Measurements from ENCODE around the gene RPA1. TPM values are rescaled to one million over a fixed set of nuclear protein-coding genes. Genes with fewer than 3 reads are reported as not detected.
A peak's percentile ranks its signal among the peaks of the same experiment; 100 is the strongest.

The RPA1 gene
- total RNA-seq, 1 donor from 2014 or later: 72.0 TPM

DNA sequence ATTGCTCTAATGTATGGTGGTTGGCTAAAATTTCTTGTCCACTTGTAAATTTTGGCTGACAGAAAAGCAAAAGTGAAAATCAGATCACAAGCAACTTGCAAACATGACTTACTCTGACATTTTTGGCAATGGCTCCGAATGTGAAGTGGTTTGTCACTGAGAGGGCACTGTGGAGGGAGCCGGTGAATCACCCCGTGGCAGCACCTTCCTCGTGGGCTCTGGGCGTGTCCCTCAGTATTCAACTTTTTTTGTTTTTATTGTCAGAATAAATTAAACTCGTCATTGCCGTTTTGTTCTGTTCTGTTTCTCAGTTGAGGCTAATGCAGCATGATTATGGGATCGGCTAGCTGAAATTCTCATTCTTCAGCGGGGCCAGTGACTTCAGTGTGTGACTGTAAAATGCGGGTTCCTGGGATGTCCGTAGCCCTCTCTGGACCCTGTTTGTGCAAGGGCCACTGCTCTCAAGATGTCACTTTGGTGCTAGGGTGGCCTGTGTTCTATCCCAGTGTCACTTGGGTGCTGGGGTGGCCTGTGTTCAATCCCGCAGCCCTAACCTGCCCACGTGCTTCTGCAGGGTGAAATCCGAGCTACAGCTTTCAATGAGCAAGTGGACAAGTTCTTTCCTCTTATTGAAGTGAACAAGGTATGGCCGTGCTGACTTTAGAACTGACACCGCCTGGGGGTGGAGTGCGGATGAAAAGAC, 48.8 kb downstream of the RPA1 start:
- H3K36me3 ChIP-seq: peaks cover 80% of the 10 kb centered on the region
- H3K9me3 ChIP-seq (replicated peaks): no peaks in the 10 kb centered on the region
- DNase-seq: no peak
- intact Hi-C loops (cut with micrococcal nuclease): no loop called here
- TF ChIP-seq, protein P1, sequence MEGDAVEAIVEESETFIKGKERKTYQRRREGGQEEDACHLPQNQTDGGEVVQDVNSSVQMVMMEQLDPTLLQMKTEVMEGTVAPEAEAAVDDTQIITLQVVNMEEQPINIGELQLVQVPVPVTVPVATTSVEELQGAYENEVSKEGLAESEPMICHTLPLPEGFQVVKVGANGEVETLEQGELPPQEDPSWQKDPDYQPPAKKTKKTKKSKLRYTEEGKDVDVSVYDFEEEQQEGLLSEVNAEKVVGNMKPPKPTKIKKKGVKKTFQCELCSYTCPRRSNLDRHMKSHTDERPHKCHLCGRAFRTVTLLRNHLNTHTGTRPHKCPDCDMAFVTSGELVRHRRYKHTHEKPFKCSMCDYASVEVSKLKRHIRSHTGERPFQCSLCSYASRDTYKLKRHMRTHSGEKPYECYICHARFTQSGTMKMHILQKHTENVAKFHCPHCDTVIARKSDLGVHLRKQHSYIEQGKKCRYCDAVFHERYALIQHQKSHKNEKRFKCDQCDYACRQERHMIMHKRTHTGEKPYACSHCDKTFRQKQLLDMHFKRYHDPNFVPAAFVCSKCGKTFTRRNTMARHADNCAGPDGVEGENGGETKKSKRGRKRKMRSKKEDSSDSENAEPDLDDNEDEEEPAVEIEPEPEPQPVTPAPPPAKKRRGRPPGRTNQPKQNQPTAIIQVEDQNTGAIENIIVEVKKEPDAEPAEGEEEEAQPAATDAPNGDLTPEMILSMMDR (IDR thresholded peaks at IDR 0.05; ENCODE audit: borderline replicate concordance): no peak
- H3K27ac ChIP-seq (replicated peaks): no peak overlapping the region
- H3K27me3 ChIP-seq (ENCODE audit: low read depth): no peaks in the 10 kb centered on the region
- H3K4me3 ChIP-seq: no peak overlapping the region
- H3K4me1 ChIP-seq: peaks cover 8% of the 10 kb centered on the region

DNA sequence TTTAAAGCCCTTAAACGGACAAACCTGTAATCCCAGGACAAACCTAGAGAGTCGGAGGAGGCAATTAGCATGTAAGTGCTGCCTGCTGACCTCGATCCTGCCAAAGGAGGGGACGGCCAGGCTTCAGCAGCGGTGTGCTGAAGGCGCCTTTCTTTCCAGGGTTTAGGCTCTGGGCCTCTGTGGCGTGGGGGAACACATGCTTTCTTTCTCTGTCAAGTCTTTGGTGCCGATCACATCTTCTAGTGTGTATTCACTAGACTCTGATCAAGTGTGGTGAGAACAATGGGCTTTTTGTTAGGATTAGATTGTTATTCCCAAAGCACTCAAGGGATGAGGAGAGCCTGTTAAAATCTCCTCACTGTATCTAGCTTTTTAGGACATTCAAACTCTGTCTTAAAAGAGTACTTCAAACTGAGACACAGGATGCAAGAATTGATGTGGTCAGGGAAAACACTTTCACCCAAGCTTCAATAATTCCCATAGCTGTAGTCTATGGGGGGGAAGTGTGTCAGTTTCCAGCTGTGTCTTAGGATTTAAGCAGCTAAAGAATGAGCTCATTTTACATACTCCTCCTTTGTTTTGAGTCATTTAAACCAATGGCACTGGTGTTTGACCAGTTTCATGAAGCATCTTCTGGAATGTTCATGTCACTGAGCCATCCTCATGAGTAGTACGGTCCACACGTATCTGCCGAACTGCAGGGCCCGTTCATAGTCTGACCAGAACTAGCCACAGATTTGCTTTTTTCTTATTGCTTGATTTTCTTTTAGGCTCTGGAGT, 51.2 kb downstream of the RPA1 start:
- Histone ChIP-seq H3K4me1 (peaks cover 8% of the 10 kb centered on the region), H3K27me3 (ENCODE audit: low read depth) (no peaks in the 10 kb centered on the region), H3K36me3 (peaks cover 84% of the 10 kb centered on the region), H3K4me3 (no peak overlapping the region), H3K27ac (replicated peaks) (peak overlapping the region; percentile 41), H3K9me3 (replicated peaks) (peaks cover 4% of the 10 kb centered on the region)
- DNase-seq: no peak
- TF ChIP-seq, protein P1 (IDR thresholded peaks at IDR 0.05; ENCODE audit: borderline replicate concordance): no peak
- intact Hi-C loops (cut with micrococcal nuclease): no loop called here

DNA sequence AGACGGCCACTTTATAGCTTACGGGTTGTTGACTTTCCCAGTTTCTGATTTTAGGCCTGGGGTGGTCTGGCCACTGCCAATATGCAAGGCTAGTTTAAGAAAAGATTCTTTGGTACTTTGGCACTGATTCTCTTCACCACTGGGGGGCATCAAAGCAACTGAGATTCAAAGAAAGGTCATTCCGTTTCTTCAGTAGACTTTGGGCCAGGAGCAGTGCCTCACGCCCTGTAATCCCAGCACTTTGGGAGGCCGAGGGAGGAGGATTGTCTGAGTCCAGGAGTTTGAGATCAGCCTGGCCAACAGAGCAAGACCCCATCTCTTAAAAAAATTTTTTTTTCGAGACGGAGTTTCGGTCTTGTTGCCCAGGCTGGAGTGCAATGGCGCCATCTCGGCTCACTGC, 53.0 kb downstream of the RPA1 start:
- Histone ChIP-seq H3K27ac (replicated peaks) (no peak overlapping the region), H3K4me3 (no peak overlapping the region), H3K4me1 (peaks cover 8% of the 10 kb centered on the region), H3K27me3 (ENCODE audit: low read depth) (no peaks in the 10 kb centered on the region), H3K36me3 (peaks cover 84% of the 10 kb centered on the region), H3K9me3 (replicated peaks) (peaks cover 7% of the 10 kb centered on the region)
- TF ChIP-seq, protein P1 (IDR thresholded peaks at IDR 0.05; ENCODE audit: borderline replicate concordance): peak; percentile 61
- intact Hi-C loops (cut with micrococcal nuclease): no loop called here
- no peak for DNase-seq

DNA sequence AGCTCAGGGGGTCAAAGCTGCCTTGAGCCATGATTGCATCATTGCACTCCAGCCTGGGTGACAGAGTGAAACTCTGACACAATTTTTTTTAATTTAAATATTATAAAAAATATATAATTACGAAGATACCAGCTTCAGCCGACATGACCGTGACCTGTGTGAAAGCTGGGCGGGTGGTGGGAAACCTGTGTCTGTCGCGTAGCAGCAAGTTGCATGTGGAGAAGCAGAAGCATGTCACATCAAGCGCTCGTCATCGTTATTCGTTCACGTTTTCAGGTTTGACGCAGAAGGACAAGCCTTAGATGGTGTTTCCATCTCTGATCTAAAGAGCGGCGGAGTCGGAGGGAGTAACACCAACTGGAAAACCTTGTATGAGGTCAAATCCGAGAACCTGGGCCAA, 53.7 kb downstream of the RPA1 start:
- Histone ChIP-seq H3K27ac (replicated peaks) (no peak overlapping the region), H3K36me3 (peaks cover 87% of the 10 kb centered on the region), H3K4me1 (peaks cover 4% of the 10 kb centered on the region), H3K4me3 (no peak overlapping the region), H3K27me3 (ENCODE audit: low read depth) (no peaks in the 10 kb centered on the region), H3K9me3 (replicated peaks) (peaks cover 7% of the 10 kb centered on the region)
- DNase-seq: no peak
- intact Hi-C loops (cut with micrococcal nuclease): no loop called here
- TF ChIP-seq, protein P1 (IDR thresholded peaks at IDR 0.05; ENCODE audit: borderline replicate concordance): no peak

DNA sequence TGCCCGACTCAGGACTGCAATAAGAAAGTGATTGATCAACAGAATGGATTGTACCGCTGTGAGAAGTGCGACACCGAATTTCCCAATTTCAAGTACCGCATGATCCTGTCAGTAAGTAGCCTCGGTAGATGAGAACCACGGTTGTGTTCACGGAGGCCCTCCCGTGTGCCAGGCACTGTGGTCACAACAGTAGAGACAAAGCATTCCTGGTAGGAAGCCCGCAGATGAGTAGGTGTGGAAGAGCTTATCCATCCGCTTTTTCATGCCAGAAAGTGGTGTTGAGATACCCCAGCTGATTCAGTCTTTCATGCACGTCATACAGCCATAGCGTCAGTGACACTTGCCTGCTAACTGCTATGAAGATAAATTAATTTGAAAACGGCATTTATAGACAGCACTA, 58.9 kb downstream of the RPA1 start:
- peaks cover 7% of the 10 kb centered on the region for H3K9me3 ChIP-seq (replicated peaks)
- intact Hi-C loops (cut with micrococcal nuclease): no loop called here
- no peaks in the 10 kb centered on the region for H3K4me1 ChIP-seq
- no peak for DNase-seq
- TF ChIP-seq, protein P1 (IDR thresholded peaks at IDR 0.05; ENCODE audit: borderline replicate concordance): no peak
- peaks cover 91% of the 10 kb centered on the region for H3K36me3 ChIP-seq
- H3K4me3 ChIP-seq: no peak overlapping the region
- H3K27ac ChIP-seq (replicated peaks): no peak overlapping the region
- H3K27me3 ChIP-seq (ENCODE audit: low read depth): no peaks in the 10 kb centered on the region

All from left ventricle myocardium inferior (tissue), 1 donor.